Measurements from ENCODE around the gene MZB1. TPM values are rescaled to one million over a fixed set of nuclear protein-coding genes. Genes with fewer than 3 reads are reported as not detected.

Gene MZB1
- total RNA-seq, 6 experiments from 2014 or later: 0.37 to 5.1 (median 1.1) TPM

DNA sequence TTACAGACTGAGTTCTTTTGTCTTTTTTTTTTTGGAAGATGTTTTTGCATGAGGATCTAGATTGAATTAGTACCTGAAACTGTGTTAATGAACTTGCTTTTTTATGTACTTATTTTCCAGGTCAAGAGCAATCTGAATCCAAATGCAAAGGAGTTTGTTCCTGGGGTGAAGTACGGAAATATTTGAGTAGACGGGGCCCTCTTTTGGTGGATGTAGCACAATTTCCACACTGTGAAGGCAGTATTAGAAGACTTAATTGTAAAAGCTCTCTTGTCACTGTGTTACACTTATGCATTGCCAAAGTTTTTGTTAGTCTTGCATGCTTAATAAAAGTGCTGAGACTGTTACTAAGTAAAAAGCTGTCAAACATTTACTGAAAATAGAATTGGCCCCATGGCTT is 21.1 kb downstream of the MZB1 start:
- DNase-seq: no peak
- TF ChIP-seq CTCF (IDR thresholded peaks at IDR 0.05): peak in 1 of 4 donors; percentile 5
- no peak for TF ChIP-seq POLR2A (IDR thresholded peaks at IDR 0.05)
- peaks cover 0 to 11% (median 0%) of the 10 kb centered on the region in 4 donors for H3K4me1 ChIP-seq
- no peak for ATAC-seq
- no peaks in the 10 kb centered on the region for H3K9me3 ChIP-seq
- intact Hi-C loops (cut with DNase I): no loop called here
- H3K27ac ChIP-seq: no peak overlapping the region
- H3K27me3 ChIP-seq: no peaks in the 10 kb centered on the region
- no peak overlapping the region for H3K4me3 ChIP-seq
- WGBS (ENCODE audit: insufficient coverage, low coverage, low lambda C conversion rate, missing lambda C conversion rate): 48% methylated on average over 2 of the region's 2 CpGs
- peaks cover 0 to 78% (median 26%) of the 10 kb centered on the region in 4 donors for H3K36me3 ChIP-seq

- 36% methylated on average over 2 of the region's 2 CpGs for WGBS (ENCODE audit: insufficient coverage, low coverage, low lambda C conversion rate, missing lambda C conversion rate)
- no peaks in the 10 kb centered on the region for H3K4me1 ChIP-seq
- no peak for DNase-seq
- no peaks in the 10 kb centered on the region for H3K9me3 ChIP-seq
- intact Hi-C loops (cut with DNase I): no loop called here
- ATAC-seq: no peak
- H3K27ac ChIP-seq: no peak overlapping the region
- peaks cover 0 to 61% (median 22%) of the 10 kb centered on the region in 4 donors for H3K36me3 ChIP-seq
- H3K27me3 ChIP-seq: no peaks in the 10 kb centered on the region
- TF ChIP-seq CTCF (IDR thresholded peaks at IDR 0.05) (no peak), POLR2A (IDR thresholded peaks at IDR 0.05) (no peak)
- H3K4me3 ChIP-seq: no peak overlapping the region
Observed at GRCh38 chr5:139364466-139364865, 25.2 kb downstream of the MZB1 start.

GRCh38 chr5:139363937-139364336 is 25.8 kb downstream of the MZB1 start:
- Histone ChIP-seq H3K4me1 (no peaks in the 10 kb centered on the region), H3K36me3 (peaks cover 0 to 58% (median 21%) of the 10 kb centered on the region in 4 donors), H3K9me3 (no peaks in the 10 kb centered on the region), H3K4me3 (no peak overlapping the region), H3K27ac (no peak overlapping the region), H3K27me3 (no peaks in the 10 kb centered on the region)
- WGBS (ENCODE audit: insufficient coverage, low coverage, low lambda C conversion rate, missing lambda C conversion rate): 45% methylated on average over 1 of the region's 2 CpGs
- TF ChIP-seq CTCF (IDR thresholded peaks at IDR 0.05): no peak
- TF ChIP-seq POLR2A (IDR thresholded peaks at IDR 0.05): no peak
- ATAC-seq (no peak), DNase-seq (no peak)
- intact Hi-C loops (cut with DNase I): no loop called here

DNA sequence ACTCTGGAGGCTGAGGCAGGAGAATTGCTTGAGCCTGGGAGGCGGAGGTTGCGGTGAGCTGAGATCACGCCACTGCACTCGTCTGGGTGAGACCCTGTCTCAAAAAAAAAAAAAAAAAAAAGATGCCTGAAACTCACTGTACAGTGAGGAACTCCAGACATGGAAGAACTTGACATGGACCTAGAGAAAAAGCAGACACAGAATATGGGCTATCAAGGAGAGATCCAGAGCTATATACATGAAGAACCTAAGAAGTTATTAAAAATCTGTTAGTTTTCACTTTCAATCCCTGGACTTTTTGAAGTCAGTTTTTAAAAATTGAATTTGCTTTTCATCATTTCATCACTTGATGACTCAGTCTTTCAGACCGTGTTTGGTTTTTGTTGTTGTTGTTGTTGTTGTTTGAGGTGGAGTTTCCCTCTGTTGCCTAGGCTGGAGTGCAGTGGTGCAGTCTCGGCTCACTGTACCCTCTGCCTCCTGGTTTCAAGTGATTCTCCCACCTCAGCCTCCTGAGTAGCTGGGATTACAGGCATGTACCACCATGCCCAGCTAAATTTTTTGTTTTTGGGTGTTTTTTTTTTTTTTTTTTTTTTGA is 27.8 kb downstream of the MZB1 start:
- 76% methylated on average over 4 of the region's 6 CpGs for WGBS (ENCODE audit: insufficient coverage, low coverage, low lambda C conversion rate, missing lambda C conversion rate)
- Histone ChIP-seq H3K4me1 (no peaks in the 10 kb centered on the region), H3K9me3 (no peaks in the 10 kb centered on the region), H3K36me3 (peaks cover 0 to 40% (median 18%) of the 10 kb centered on the region in 4 donors), H3K4me3 (no peak overlapping the region), H3K27ac (no peak overlapping the region), H3K27me3 (no peaks in the 10 kb centered on the region)
- ATAC-seq (no peak), DNase-seq (peak in 1 of 3 donors; percentile 15)
- no peak for TF ChIP-seq CTCF (IDR thresholded peaks at IDR 0.05)
- TF ChIP-seq POLR2A (IDR thresholded peaks at IDR 0.05): no peak
- intact Hi-C loops (cut with DNase I): no loop called here

Measured in right lobe of liver (tissue), 6 donors.